Activated CD4-positive, alpha-beta T cell treated with anti-CD3 and anti-CD28 coated beads, Interleukin-2, Interleukin-6, amounts not matched to agents 100 ng/mL and 50 ng/mL, durations not matched to agents 16 hours and 8 hours (primary cell): Measurements from ENCODE around the gene ATXN7L1.
"Not testable (repeated sequence)": the region's sequence is repeated elsewhere in the genome, so short reads cannot be mapped to it uniquely, and the experiment has no call there.

Experiments
- DNase-seq: peaks from one replicate; pipeline ENCODE4 v3.0.0-alpha.2; 2020

The ATXN7L1 gene

GRCh38 chr7:105697169-105697568 lies 179.2 kb downstream of the ATXN7L1 start:
- DNase-seq: not testable (repeated sequence)

GRCh38 chr7:105693576-105693975 lies 182.8 kb downstream of the ATXN7L1 start:
- no peak for DNase-seq

GRCh38 chr7:105691680-105692564 lies 184.5 kb downstream of the ATXN7L1 start:
- peak; percentile 48 for DNase-seq

- peak; percentile 81 for DNase-seq
Observed at GRCh38 chr7:105691082-105691679, 185.2 kb downstream of the ATXN7L1 start.

- DNase-seq: no peak
Observed at GRCh38 chr7:105690325-105690945, 186.0 kb downstream of the ATXN7L1 start.

GRCh38 chr7:105689067-105689819 lies 187.2 kb downstream of the ATXN7L1 start:
- no peak for DNase-seq

GRCh38 chr7:105688617-105689016 lies 187.8 kb downstream of the ATXN7L1 start:
- no peak for DNase-seq

- DNase-seq: no peak
Observed at GRCh38 chr7:105685161-105685560, 191.2 kb downstream of the ATXN7L1 start.

GRCh38 chr7:105682341-105683060 lies 193.9 kb downstream of the ATXN7L1 start:
- no peak for DNase-seq

- no peak for DNase-seq
Observed at GRCh38 chr7:105680505-105681187, 195.8 kb downstream of the ATXN7L1 start.

- peak; percentile 60 for DNase-seq
Observed at GRCh38 chr7:105678811-105679495, 197.4 kb downstream of the ATXN7L1 start.

- peak; percentile 90 for DNase-seq
Observed at GRCh38 chr7:105677817-105678573, 198.4 kb downstream of the ATXN7L1 start.

- no peak for DNase-seq
Observed at GRCh38 chr7:105677410-105677730, 199.0 kb downstream of the ATXN7L1 start.

- peak; percentile 63 for DNase-seq
Observed at GRCh38 chr7:105675934-105676371, 200.4 kb downstream of the ATXN7L1 start.

- DNase-seq: no peak
Observed at GRCh38 chr7:105674200-105674920, 202.0 kb downstream of the ATXN7L1 start.

GRCh38 chr7:105673367-105674084 lies 202.9 kb downstream of the ATXN7L1 start:
- no peak for DNase-seq

- DNase-seq: no peak
Observed at GRCh38 chr7:105672801-105673200, 203.6 kb downstream of the ATXN7L1 start.

- DNase-seq: no peak
Observed at GRCh38 chr7:105666324-105666723, 210.1 kb downstream of the ATXN7L1 start.

- DNase-seq: no peak
Observed at GRCh38 chr7:105665684-105666083, 210.7 kb downstream of the ATXN7L1 start.
